Coronary artery (tissue), 2 donors: ENCODE measurements around the gene PHYKPL.
A peak's percentile ranks its signal among the peaks of the same experiment; 100 is the strongest.

ENCODE experiments used
- DNase-seq: peaks from one replicate; pipeline ENCODE4 v3.0.0-alpha.2; 2017; ENCODE audit warnings: low spot score
- H3K27ac ChIP-seq, 2 donors: fragments of 200-600 bp; sonication (generic); one replicate each; pipeline ENCODE4 v1.5.1; 2016 to 2019
- H3K4me3 ChIP-seq: fragments of 200-600 bp; sonication (generic); 2 replicates; pipeline ENCODE4 v1.5.1; 2016; ENCODE audit warnings: mild to moderate bottlenecking, moderate library complexity
- CTCF ChIP-seq: fragments of 200-600 bp; sonication (generic); IDR thresholded peaks from one replicate; pipeline ENCODE4 v1.5.1; 2019; ENCODE audit warnings: antibody characterized with exemption

The PHYKPL gene

GRCh38 chr5:178211095-178212048, 21.2 kb downstream of the PHYKPL start:
- DNase-seq = no peak
- Histone ChIP-seq H3K27ac (no peak overlapping the region), H3K4me3 (no peak overlapping the region)
- TF ChIP-seq CTCF = no peak

- TF ChIP-seq CTCF = no peak
- H3K4me3 ChIP-seq = no peak overlapping the region
- H3K27ac ChIP-seq = no peak overlapping the region
- DNase-seq = no peak
Measured at GRCh38 chr5:178210686-178211085, 21.9 kb downstream of the PHYKPL start.

GRCh38 chr5:178210073-178210535, 22.5 kb downstream of the PHYKPL start:
- Histone ChIP-seq H3K4me3 (no peak overlapping the region), H3K27ac (no peak overlapping the region)
- TF ChIP-seq CTCF = no peak
- DNase-seq = no peak

GRCh38 chr5:178209334-178210072, 23.1 kb downstream of the PHYKPL start:
- no peak for TF ChIP-seq CTCF
- peak; percentile 61 for DNase-seq
- H3K4me3 ChIP-seq = no peak overlapping the region
- no peak overlapping the region for H3K27ac ChIP-seq

- no peak for TF ChIP-seq CTCF
- DNase-seq = peak; percentile 53
- H3K27ac ChIP-seq = no peak overlapping the region
Measured at GRCh38 chr5:178208540-178209227, 23.9 kb downstream of the PHYKPL start.

GRCh38 chr5:178207917-178208280, 24.7 kb downstream of the PHYKPL start:
- Histone ChIP-seq H3K27ac (peak overlapping the region in 1 of 2 donors; percentile 13), H3K4me3 (no peak overlapping the region)
- no peak for TF ChIP-seq CTCF
- DNase-seq = peak; percentile 40

More at GRCh38 chr5:178208540-178209227, 23.9 kb downstream of the PHYKPL start:
- H3K4me3 ChIP-seq = no peak overlapping the region
